Measurements from ENCODE around the gene USP48.

- no peak for TF ChIP-seq CTCF (IDR thresholded peaks at IDR 0.05 in 8 of 11, conservative IDR thresholded peaks at IDR 0.05 in 3 of 11)
- no peak for TF ChIP-seq POLR2A (IDR thresholded peaks at IDR 0.05)
- no peak for TF ChIP-seq POLR2AphosphoS5 (IDR thresholded peaks at IDR 0.05)
Measured at GRCh38 chr1:21724098-21724497, 58.9 kb downstream of the USP48 start.

All from spleen (tissue), 7 donors.